ENCODE data around the gene DCANP1. TPM values are rescaled to one million over a fixed set of nuclear protein-coding genes. Genes with fewer than 3 reads are reported as not detected.

DCANP1 gene
- total and polyA plus RNA-seq, 2 donors (not counting 1 experiment from before 2014, with no cell fraction given) = not detected

GRCh38 chr5:135492319-135492626 lies 45.1 kb upstream of the DCANP1 start:
- Histone ChIP-seq H3K9ac (ENCODE audit: low read length) (no peak overlapping the region), H3K27ac (ENCODE audit: low read length in 2 of 2) (no peak overlapping the region), H3K4me1 (ENCODE audit: control insufficient read depth in 2 of 2, insufficient read depth in 2 of 2, low read length in 2 of 2) (peaks cover 0 to 4% of the 10 kb centered on the region in 2 donors), H3K79me2 (ENCODE audit: control insufficient read depth, insufficient read depth, low read length) (no peaks in the 10 kb centered on the region), H3K9me3 (ENCODE audit: control extremely low read depth in 1 of 3, control insufficient read depth in 2 of 3, insufficient read depth in 1 of 3, low read length in 2 of 3) (no peaks in the 10 kb centered on the region), H3K4me3 (ENCODE audit: control extremely low read depth in 1 of 5, extremely low read depth in 1 of 5, insufficient read depth in 1 of 5, low read depth in 2 of 5, low read length in 4 of 5) (no peak overlapping the region), H3K4me2 (replicated peaks; ENCODE audit: low read depth, low read length, poor library complexity, severe bottlenecking) (no peak overlapping the region), H3K27me3 (replicated peaks in 1 of 4; ENCODE audit: control extremely low read depth in 1 of 4, control insufficient read depth in 3 of 4, insufficient read depth in 4 of 4, low read length in 3 of 4) (peaks cover 0 to 69% (median 23%) of the 10 kb centered on the region in 4 experiments), H2AFZ (ENCODE audit: insufficient read depth, low read depth, low read length, poor library complexity, severe bottlenecking) (no peak overlapping the region), H3K36me3 (replicated peaks in 1 of 2; ENCODE audit: control extremely low read depth in 1 of 2, control insufficient read depth in 1 of 2, extremely low read depth in 1 of 2, insufficient read depth in 2 of 2, low read length in 1 of 2) (no peaks in the 10 kb centered on the region), H4K20me1 (ENCODE audit: control insufficient read depth, insufficient read depth, low read length, poor library complexity, severe bottlenecking) (no peaks in the 10 kb centered on the region)
- WGBS (ENCODE audit: insufficient coverage) = 62% methylated on average over 2 of the region's 3 CpGs
- no peak overlapping the region for H3K27ac Mint-ChIP-seq
- ATAC-seq (ENCODE audit: low read depth) = no peak
- ChIA-PET CTCF (no interaction called here), POLR2A (no interaction called here)
- TF ChIP-seq EZH2 (IDR thresholded peaks at IDR 0.05; ENCODE audit: borderline replicate concordance, insufficient read depth, low read depth, low read length, poor library complexity, severe bottlenecking) = no peak
- no peak for TF ChIP-seq CTCF (IDR thresholded peaks at IDR 0.05)
- H3K4me1 Mint-ChIP-seq = peaks cover 10% of the 10 kb centered on the region
- no peak for DNase-seq
- H3K27me3 Mint-ChIP-seq = peaks cover 70% of the 10 kb centered on the region
- no peaks in the 10 kb centered on the region for H3K9me3 Mint-ChIP-seq (ENCODE audit: insufficient read depth)
- H3K4me3 Mint-ChIP-seq = no peak overlapping the region
- intact Hi-C loops (cut with micrococcal nuclease) = no loop called here

GRCh38 chr5:135491552-135492318 lies 44.6 kb upstream of the DCANP1 start:
- no peaks in the 10 kb centered on the region for H3K9me3 ChIP-seq (ENCODE audit: control extremely low read depth in 1 of 3, control insufficient read depth in 2 of 3, insufficient read depth in 1 of 3, low read length in 2 of 3)
- no peaks in the 10 kb centered on the region for H4K20me1 ChIP-seq (ENCODE audit: control insufficient read depth, insufficient read depth, low read length, poor library complexity, severe bottlenecking)
- H3K4me1 ChIP-seq (ENCODE audit: control insufficient read depth in 2 of 2, insufficient read depth in 2 of 2, low read length in 2 of 2) = peaks cover 0 to 4% of the 10 kb centered on the region in 2 donors
- Mint-ChIP-seq H3K9me3 (ENCODE audit: insufficient read depth) (no peaks in the 10 kb centered on the region), H3K27ac (no peak overlapping the region), H3K4me3 (no peak overlapping the region), H3K4me1 (peaks cover 10% of the 10 kb centered on the region), H3K27me3 (peaks cover 72% of the 10 kb centered on the region)
- TF ChIP-seq CTCF (IDR thresholded peaks at IDR 0.05) (no peak), EZH2 (IDR thresholded peaks at IDR 0.05; ENCODE audit: borderline replicate concordance, insufficient read depth, low read depth, low read length, poor library complexity, severe bottlenecking) (no peak)
- POLR2A ChIA-PET = no interaction called here
- peaks cover 0 to 73% (median 27%) of the 10 kb centered on the region in 4 experiments for H3K27me3 ChIP-seq (replicated peaks in 1 of 4; ENCODE audit: control extremely low read depth in 1 of 4, control insufficient read depth in 3 of 4, insufficient read depth in 4 of 4, low read length in 3 of 4)
- intact Hi-C loops (cut with micrococcal nuclease) = no loop called here
- H3K4me2 ChIP-seq (replicated peaks; ENCODE audit: low read depth, low read length, poor library complexity, severe bottlenecking) = no peak overlapping the region
- ATAC-seq (ENCODE audit: low read depth) = no peak
- no peak overlapping the region for H3K27ac ChIP-seq (ENCODE audit: low read length in 2 of 2)
- no peaks in the 10 kb centered on the region for H3K36me3 ChIP-seq (replicated peaks in 1 of 2; ENCODE audit: control extremely low read depth in 1 of 2, control insufficient read depth in 1 of 2, extremely low read depth in 1 of 2, insufficient read depth in 2 of 2, low read length in 1 of 2)
- no peak overlapping the region for H3K4me3 ChIP-seq (ENCODE audit: control extremely low read depth in 1 of 5, extremely low read depth in 1 of 5, insufficient read depth in 1 of 5, low read depth in 2 of 5, low read length in 4 of 5)
- no peak overlapping the region for H2AFZ ChIP-seq (ENCODE audit: insufficient read depth, low read depth, low read length, poor library complexity, severe bottlenecking)
- CTCF ChIA-PET = no interaction called here
- no peak overlapping the region for H3K9ac ChIP-seq (ENCODE audit: low read length)
- DNase-seq = no peak
- WGBS (ENCODE audit: insufficient coverage) = 12% methylated on average over 35 of the region's 40 CpGs
- no peaks in the 10 kb centered on the region for H3K79me2 ChIP-seq (ENCODE audit: control insufficient read depth, insufficient read depth, low read length)

All from B cell (primary cell).